Embryonic facial prominence (tissue), 1 donor: ENCODE measurements around the gene KEAP1.

Experiments used
- DNase-seq: peaks from one replicate; pipeline ENCODE4 v3.0.0-alpha.2; 2016; ENCODE audit errors: extremely low spot score

KEAP1 gene

GRCh38 chr19:10449037-10449436 lies 54.1 kb downstream of the KEAP1 start:
- no peak for DNase-seq

GRCh38 chr19:10442698-10443097 lies 60.5 kb downstream of the KEAP1 start:
- no peak for DNase-seq

GRCh38 chr19:10439588-10439987 lies 63.6 kb downstream of the KEAP1 start:
- no peak for DNase-seq
